Hematopoietic multipotent progenitor cell treated with erythropoietin and hydrocortisone succinate and interleukin-3 and kit ligand, for 6 days (in vitro differentiated cells): ENCODE measurements around the gene UBE2G1.

Experiments
- DNase-seq: peaks from one replicate; pipeline ENCODE4 v3.0.0-alpha.2; 2015

Gene UBE2G1

DNA sequence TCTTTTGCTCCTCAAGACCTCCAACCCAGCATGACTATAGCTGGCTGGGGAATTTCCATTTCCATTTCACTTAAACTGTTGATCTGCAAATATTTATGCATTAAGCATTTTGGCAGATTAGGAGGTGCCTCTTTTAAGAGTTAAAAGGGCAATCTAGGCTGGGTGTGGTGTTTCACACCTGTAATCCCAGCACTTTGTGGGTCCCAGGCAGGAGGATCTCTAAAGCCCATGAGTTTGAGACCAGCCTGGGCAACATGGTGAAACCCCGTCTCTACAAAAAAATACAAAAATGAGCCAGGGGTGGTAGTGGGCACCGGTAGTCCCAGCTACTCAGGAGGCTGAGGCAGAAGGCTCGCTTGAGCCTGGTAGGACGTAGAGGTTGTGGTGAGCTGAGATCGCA, 119.8 kb downstream of the UBE2G1 start:
- no peak for DNase-seq

DNA sequence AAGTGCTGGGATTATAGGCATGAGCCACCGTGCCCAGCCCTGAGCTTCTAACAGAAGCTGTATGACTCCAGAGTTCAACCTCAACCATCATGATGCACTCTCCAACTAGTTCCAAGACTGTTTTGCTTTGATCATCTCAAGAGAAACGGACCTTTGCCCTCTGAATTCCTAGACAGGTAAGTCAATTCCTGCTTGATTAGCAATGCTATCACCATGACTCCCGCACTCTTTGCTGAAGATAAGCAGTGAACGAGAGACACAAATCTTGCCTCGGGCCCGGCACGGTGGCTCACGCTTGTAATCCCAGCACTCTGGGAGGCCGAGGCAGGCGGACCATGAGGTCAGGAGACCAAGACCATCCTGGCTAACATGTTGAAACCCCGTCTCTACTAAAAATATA, 124.9 kb downstream of the UBE2G1 start:
- no peak for DNase-seq

DNA sequence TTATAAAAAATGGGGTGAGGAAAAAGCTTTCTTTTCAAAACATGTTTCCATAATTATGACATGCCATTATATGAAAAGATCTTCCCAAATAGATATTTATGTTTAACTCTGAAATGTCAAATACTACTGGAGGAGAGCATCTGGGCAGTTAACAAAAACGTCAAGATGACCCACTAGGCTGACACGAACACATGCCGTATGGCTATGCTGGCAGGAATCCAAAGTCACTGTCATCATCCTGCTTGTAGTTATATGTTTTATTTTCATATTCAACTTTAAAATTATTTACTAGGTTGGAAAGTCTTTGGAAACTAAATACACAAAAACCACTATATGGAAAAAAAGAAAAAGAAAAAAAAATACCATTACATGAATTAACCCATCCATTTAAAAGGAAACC, 130.0 kb downstream of the UBE2G1 start:
- no peak for DNase-seq

DNA sequence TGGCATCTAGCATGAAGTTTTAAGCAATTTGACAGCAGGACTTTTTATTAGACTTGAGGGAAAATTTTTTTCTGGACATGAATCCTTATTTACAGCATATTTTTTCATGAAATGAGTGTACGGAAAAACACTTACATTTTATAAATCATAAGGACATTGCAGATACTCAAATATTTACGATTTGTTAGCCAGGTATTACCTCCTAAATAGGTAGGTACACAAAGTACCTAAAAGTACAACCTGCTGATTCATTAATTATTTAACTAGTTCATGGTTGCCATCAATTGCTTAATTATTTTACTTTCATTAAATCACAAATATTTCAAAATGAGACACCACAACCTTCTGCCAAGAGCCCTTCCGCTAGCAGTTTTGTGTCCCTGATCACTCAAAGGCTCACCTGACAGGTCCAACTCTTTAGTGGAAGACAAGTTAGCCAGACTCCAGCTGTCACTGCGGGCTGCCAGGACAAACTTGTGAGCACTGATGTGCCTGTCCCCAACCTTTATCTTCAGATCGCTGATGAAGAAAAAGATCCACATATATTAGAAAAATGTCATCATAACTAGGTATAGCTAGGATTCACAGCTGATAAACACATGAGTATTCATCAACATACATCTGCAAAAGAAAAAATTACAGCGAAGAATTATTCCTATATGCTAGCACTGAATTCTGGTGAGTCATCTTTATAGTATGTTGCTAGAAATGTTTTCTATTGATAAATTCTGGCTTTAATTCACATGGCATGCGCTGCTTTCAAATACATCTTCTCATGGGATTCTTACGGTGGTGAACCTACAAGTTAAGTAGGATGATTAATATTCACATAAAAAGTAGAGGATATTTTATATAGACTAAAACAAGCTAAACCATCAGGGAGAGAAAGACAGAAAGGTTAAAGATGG, 130.8 kb downstream of the UBE2G1 start:
- DNase-seq, result no peak

DNA sequence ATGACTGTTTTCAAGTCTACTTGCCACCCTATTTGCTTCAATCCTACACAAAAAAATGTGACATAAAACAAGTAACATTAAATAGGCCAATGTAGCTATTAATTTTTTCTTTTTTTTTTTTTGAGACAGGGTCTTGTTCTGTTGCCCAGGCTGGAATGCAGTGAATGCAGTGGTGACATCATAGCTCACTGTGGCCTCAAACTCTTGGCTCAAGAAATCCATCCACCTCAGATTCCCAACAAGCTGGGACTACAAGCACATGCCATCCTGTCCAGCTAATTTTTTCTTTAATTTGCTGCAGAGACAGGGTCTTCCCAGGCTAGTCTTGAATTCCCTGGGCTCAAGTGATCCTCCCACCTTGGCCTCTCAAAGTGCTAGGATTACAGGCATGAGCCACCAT, 132.1 kb downstream of the UBE2G1 start:
- DNase-seq, result no peak

DNA sequence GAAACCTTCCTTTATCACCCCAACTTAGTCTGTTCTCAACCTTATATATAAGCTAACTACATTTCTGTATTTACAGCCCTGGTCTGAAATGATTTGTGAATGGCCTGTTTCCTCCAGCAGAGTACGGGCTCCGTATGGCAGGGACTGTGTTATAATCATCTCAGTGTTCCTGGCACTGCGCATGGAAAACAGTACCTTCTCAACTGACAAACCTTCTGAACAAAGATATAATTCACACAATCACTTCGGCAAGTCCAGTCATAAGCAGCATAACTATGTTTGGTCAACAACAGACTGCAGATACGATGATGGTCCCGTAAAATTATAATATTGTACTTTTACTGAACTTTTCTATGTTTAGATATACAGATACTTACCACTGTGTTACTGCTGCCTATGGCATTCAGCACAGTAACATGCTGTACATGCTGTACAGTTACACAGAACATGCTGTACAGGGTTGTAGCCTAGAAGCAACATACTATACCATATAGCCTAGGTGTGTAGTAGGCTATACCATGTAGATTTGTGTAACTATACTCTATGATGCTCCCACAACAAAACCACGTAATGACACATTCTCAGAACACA, 132.7 kb downstream of the UBE2G1 start:
- DNase-seq, result no peak

DNA sequence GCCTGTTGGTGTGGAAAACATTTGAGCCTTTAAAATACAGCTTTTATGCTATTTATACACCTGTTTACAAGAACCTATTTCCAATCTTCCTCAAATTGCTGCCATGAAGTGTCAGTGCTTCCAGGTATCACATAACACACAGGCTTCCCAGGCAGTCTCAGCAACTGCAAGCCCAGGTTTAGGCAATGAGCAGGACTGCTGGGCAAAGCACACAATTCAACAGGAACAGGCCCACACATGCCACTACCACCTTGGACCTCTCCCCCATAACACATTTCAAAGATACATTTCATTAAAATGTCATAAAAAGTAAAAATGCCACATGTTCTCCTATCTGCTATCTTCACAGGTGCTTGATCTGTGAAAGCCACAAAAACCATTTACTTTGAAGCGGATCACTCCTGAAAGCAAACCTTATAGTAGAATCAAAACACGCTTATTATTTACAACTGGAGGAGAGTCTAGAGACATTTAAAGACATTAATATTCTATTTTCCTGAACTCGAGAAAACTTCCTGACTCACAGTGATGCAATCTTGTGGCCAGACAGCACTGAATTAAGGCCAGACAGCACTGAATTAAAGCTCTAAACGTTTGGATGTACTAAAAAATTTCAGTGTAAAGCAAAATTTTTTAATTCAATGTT, 134.2 kb downstream of the UBE2G1 start:
- no peak for DNase-seq

DNA sequence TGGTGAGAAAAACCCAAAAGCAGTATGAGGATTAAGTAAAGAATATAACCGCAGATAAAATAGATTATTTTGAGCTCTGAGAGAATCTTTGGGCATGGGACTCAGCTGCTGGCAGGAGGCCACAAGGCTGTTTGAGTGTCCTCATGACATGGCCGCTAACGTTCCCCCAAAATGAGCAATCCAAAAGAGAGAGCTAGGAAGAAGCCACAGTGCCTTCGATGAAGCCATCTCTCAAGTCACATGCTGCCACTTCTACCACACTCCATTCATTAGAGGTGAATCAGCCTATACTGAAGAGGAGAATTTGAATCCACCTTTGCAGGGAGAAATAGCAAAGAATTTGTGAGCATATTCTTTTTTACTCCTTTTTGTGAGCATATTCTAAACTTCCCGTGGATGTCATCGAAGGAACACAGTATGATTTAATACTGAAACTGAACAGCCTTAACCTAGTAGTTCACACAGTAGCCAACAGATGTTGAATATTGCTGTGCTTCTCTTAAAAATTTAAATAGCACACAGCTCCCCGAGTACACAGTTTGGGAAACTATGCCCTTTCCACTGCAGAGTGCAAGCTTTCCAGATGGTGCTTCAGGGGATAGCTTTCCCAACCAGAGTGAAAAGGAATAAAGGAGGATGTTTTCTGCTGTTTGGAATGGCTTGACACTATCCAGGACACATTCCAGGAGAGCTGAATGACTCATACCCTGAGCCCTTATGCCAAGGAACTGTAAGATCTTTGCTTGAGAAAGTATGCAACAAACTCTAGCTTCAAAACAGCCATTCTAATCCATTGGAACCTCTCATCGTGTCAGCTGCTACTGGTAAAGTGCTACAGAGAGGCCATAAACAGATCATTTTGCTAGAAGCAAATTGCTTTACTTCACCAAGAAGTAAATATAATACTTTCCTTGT, 136.6 kb downstream of the UBE2G1 start:
- no peak for DNase-seq

DNA sequence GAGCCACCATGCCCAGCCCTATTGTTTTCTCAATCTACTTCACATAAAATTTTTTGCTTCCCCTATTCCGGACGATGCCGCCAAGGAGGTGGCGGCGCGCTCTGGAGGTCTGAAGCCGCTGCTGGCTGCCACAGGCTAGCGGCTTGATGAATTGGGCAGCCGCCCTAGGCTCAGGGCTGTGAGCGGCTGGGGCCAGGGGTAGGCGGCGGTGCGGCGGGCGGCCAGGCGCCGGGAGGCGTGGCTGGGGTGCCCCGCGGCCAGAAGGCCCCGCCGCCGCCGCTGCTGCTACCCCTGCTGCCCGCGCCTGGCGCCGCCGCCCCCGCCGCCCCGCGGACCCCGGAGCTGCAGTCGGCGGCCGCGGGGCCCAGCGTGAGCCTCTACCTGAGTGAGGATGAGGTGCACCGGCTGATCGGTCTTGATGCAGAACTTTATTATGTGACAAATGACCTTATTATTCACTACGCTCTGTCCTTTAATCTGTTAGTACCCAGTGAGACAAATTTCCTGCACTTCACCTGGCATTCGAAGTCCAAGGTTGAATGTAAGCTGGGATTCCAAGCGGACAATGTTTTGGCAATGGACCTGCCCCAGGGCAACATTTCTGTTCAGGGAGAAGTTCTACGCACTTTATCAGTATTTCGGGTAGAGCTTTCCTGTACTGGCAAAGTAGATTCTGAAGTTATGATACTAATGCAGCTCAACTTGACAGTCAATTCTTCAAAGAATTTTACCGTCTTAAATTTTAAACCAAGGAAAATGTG, 144.4 kb downstream of the UBE2G1 start:
- no peak for DNase-seq

DNA sequence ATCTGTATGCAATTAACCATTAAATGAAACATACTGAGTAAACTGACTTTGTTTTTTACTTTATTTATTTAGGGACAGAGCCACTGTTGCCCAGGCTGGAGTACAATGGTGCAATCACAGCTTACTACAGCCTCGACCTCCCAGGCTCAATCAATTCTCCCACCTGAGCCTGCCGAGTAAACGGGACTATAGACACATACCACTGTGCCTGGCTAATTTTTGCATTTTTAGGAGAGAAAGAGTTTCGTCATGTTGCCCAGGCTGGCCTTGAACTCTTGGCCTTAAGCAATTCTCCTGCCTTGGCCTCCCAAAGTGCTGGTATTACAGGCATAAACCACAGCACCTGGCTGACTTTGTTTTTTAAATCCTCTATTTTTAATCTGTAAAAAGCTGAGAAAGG, 145.3 kb downstream of the UBE2G1 start:
- no peak for DNase-seq

DNA sequence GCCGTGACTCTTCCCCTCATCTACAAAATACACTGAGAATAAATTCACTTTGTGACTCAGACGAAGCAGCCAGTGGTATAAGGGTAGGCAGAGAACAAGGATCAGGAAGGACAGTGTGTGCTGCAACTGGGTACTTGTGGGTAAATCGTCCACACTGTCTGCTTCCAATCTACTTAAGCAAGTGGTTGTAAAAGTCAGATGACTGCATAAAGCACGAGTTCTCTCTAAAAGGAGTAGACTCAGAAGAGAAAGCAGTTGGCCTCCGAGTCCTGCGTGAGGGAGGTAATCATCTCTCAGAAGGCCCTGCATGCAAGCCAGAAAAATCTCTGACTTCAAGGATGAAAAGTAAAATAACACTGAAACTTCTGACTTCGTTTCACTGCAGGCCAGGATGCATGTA, 145.8 kb downstream of the UBE2G1 start:
- no peak for DNase-seq
